ENCODE data around the gene ARMC8.

DNA sequence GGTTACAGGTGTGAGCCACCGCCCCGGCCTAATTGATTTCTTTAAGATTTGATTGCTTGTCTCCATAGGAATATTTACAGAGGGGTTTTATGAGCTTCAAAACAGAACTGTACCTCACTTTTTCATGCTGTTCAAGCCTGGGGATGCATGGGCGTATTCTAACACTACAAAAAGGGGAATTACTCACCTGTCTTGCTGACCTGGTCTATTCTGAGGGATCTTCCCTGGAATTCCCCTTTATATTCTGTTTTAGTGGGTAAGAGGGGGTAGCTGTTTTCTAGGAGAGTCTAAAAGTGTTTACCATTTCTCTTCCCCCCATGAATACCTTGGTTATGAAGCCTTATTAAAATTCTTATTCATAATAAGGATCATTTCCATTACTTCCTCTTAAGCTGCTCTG lies 94.5 kb downstream of the ARMC8 start:
- TF ChIP-seq, protein P1, sequence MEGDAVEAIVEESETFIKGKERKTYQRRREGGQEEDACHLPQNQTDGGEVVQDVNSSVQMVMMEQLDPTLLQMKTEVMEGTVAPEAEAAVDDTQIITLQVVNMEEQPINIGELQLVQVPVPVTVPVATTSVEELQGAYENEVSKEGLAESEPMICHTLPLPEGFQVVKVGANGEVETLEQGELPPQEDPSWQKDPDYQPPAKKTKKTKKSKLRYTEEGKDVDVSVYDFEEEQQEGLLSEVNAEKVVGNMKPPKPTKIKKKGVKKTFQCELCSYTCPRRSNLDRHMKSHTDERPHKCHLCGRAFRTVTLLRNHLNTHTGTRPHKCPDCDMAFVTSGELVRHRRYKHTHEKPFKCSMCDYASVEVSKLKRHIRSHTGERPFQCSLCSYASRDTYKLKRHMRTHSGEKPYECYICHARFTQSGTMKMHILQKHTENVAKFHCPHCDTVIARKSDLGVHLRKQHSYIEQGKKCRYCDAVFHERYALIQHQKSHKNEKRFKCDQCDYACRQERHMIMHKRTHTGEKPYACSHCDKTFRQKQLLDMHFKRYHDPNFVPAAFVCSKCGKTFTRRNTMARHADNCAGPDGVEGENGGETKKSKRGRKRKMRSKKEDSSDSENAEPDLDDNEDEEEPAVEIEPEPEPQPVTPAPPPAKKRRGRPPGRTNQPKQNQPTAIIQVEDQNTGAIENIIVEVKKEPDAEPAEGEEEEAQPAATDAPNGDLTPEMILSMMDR (IDR thresholded peaks at IDR 0.05; ENCODE audit: low read depth, low read length) = no peak
- no peak for TF ChIP-seq POLR2A (IDR thresholded peaks at IDR 0.05; ENCODE audit: extremely low read depth, insufficient read length)
